OCI-LY3 (cell line): ENCODE measurements around the gene CDKN1C.

ENCODE experiments used
- H2AFZ ChIP-seq: fragments of 200-600, 300-600 bp; shearing (Covaris generic); 2 replicates; pipeline ENCODE4 v1.6.0; 2014; ENCODE audit warnings: antibody characterized with exemption, low read depth, low read length
- H3K27ac ChIP-seq: fragments of 200-600, 300-600 bp; sonication (generic); 2 replicates; pipeline ENCODE4 v1.5.1; 2014; ENCODE audit warnings: mild to moderate bottlenecking, low read length, moderate library complexity, mixed read lengths
- H3K27me3 ChIP-seq: fragments of 200-600, 300-600 bp; sonication (generic); 2 replicates; pipeline ENCODE4 v1.6.1; 2014; ENCODE audit warnings: low read depth, low read length, mixed read lengths
- H3K36me3 ChIP-seq: fragments of 200-600, 300-600 bp; sonication (generic); replicated peaks from 2 replicates; pipeline ENCODE3; 2014; ENCODE audit warnings: low read depth, low read length, mixed read lengths
- H3K4me1 ChIP-seq: fragments of 300-600, 200-600 bp; sonication (generic); 2 replicates; pipeline ENCODE4 v1.6.1; 2014; ENCODE audit warnings: low read length, mixed read lengths
- H3K4me2 ChIP-seq: fragments of 200-600, 300-600 bp; sonication (generic); 2 replicates; pipeline ENCODE4 v1.6.1; 2014; ENCODE audit warnings: low read length, mixed read lengths
- H3K4me3 ChIP-seq: fragments of 300-600, 200-600 bp; sonication (generic); 2 replicates; pipeline ENCODE4 v1.5.1; 2014; ENCODE audit warnings: antibody characterized with exemption, mild to moderate bottlenecking, low read length, moderate library complexity
- H3K79me2 ChIP-seq: fragments of 300-600, 200-600 bp; shearing (Covaris generic); 2 replicates; pipeline ENCODE4 v1.6.1; 2014; ENCODE audit warnings: mild to moderate bottlenecking, low read length, mixed read lengths
- H3K9ac ChIP-seq: fragments of 300-600, 200-600 bp; shearing (Covaris generic); 2 replicates; pipeline ENCODE4 v1.6.0; 2014; ENCODE audit warnings: mild to moderate bottlenecking, low read length, moderate library complexity
- H3K9me3 ChIP-seq: fragments of 200-600, 300-600 bp; shearing (Covaris generic); 2 replicates; pipeline ENCODE4 v1.6.1; 2014; ENCODE audit warnings: low read length, mixed read lengths; ENCODE audit not compliant: insufficient read depth
- H4K20me1 ChIP-seq: fragments of 200-600, 300-600 bp; sonication (generic); 2 replicates; pipeline ENCODE4 v1.6.1; 2016; ENCODE audit warnings: low read length, mixed read lengths; ENCODE audit not compliant: insufficient read depth
- CTCF ChIP-seq: fragments of 200-600, 300-600 bp; sonication (generic); IDR thresholded peaks from 2 replicates; pipeline ENCODE4 v1.5.1; 2014; ENCODE audit warnings: antibody characterized with exemption, low read length, low read depth
- EZH2phosphoT487 ChIP-seq: fragments of 200-600 bp; shearing (Covaris generic); IDR thresholded peaks from 2 replicates; pipeline ENCODE4 v1.6.1; 2018; ENCODE audit warnings: antibody characterized with exemption, mixed run types, low read depth

Gene CDKN1C

GRCh38 chr11:2914455-2915195 lies 29.1 kb upstream of the CDKN1C start:
- H4K20me1 ChIP-seq, result no peaks in the 10 kb centered on the region
- TF ChIP-seq EZH2phosphoT487 (no peak), CTCF (no peak)
- no peak overlapping the region for H3K4me3 ChIP-seq
- no peaks in the 10 kb centered on the region for H3K9me3 ChIP-seq
- no peaks in the 10 kb centered on the region for H3K4me1 ChIP-seq
- H3K27ac ChIP-seq, result no peak overlapping the region
- H3K4me2 ChIP-seq, result no peak overlapping the region
- no peaks in the 10 kb centered on the region for H3K79me2 ChIP-seq
- no peaks in the 10 kb centered on the region for H3K36me3 ChIP-seq
- no peak overlapping the region for H3K9ac ChIP-seq
- H3K27me3 ChIP-seq, result no peaks in the 10 kb centered on the region
- H2AFZ ChIP-seq, result no peak overlapping the region

GRCh38 chr11:2913776-2914175 lies 28.2 kb upstream of the CDKN1C start:
- no peak overlapping the region for H3K4me2 ChIP-seq
- no peak for TF ChIP-seq CTCF
- no peak for TF ChIP-seq EZH2phosphoT487
- no peak overlapping the region for H3K4me3 ChIP-seq
- H3K9me3 ChIP-seq, result no peaks in the 10 kb centered on the region
- no peaks in the 10 kb centered on the region for H3K4me1 ChIP-seq
- H4K20me1 ChIP-seq, result no peaks in the 10 kb centered on the region
- H3K9ac ChIP-seq, result no peak overlapping the region
- no peaks in the 10 kb centered on the region for H3K36me3 ChIP-seq
- H2AFZ ChIP-seq, result no peak overlapping the region
- no peaks in the 10 kb centered on the region for H3K27me3 ChIP-seq
- no peak overlapping the region for H3K27ac ChIP-seq
- H3K79me2 ChIP-seq, result no peaks in the 10 kb centered on the region

GRCh38 chr11:2913019-2913431 lies 27.4 kb upstream of the CDKN1C start:
- H4K20me1 ChIP-seq, result no peaks in the 10 kb centered on the region
- H3K79me2 ChIP-seq, result no peaks in the 10 kb centered on the region
- H3K27me3 ChIP-seq, result no peaks in the 10 kb centered on the region
- no peak overlapping the region for H3K9ac ChIP-seq
- no peak overlapping the region for H3K27ac ChIP-seq
- no peaks in the 10 kb centered on the region for H3K36me3 ChIP-seq
- TF ChIP-seq CTCF (no peak), EZH2phosphoT487 (no peak)
- H3K4me1 ChIP-seq, result no peaks in the 10 kb centered on the region
- no peak overlapping the region for H3K4me3 ChIP-seq
- no peak overlapping the region for H3K4me2 ChIP-seq
- no peak overlapping the region for H2AFZ ChIP-seq
- H3K9me3 ChIP-seq, result no peaks in the 10 kb centered on the region

GRCh38 chr11:2912498-2912897 lies 26.9 kb upstream of the CDKN1C start:
- no peaks in the 10 kb centered on the region for H3K9me3 ChIP-seq
- no peak overlapping the region for H2AFZ ChIP-seq
- no peaks in the 10 kb centered on the region for H3K27me3 ChIP-seq
- H3K4me2 ChIP-seq, result no peak overlapping the region
- TF ChIP-seq CTCF (no peak), EZH2phosphoT487 (no peak)
- H3K4me1 ChIP-seq, result no peaks in the 10 kb centered on the region
- H4K20me1 ChIP-seq, result no peaks in the 10 kb centered on the region
- no peak overlapping the region for H3K9ac ChIP-seq
- no peak overlapping the region for H3K27ac ChIP-seq
- H3K36me3 ChIP-seq, result no peaks in the 10 kb centered on the region
- no peaks in the 10 kb centered on the region for H3K79me2 ChIP-seq
- no peak overlapping the region for H3K4me3 ChIP-seq
